ENCODE measurements around the gene NABP2.

The NABP2 gene

GRCh38 chr12:56220611-56221231 lies 3.4 kb upstream of the NABP2 start:
- H3K27ac ChIP-seq (ENCODE audit: low read length): peak overlapping the region; percentile 85
- DNase-seq: no peak

DNA sequence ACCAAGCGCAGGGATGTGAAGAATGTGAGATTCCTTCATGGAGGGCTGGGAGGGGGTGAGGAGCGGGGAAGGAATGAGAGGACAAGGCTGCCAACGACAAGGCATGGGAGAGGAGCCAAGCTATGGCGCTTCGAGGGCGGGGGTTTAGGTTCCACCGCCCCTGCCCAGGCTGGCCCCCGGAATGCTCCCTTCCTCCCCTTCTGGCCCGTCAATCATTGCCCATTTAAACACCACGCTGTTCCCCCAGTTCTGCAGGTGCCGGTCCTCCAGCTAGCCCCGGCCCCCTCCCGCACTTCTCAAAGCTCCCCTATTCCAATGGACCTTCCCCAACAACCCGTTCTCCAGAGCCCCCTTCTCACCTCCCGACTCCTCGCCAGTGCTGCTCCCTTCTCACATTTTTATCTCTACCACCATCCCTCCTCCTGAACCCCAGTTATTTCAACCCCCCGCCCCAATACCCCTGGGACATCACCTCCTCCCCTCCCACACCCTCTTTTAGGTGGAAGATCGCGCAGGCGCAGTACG lies 2.8 kb upstream of the NABP2 start:
- Histone ChIP-seq H3K27ac (ENCODE audit: low read length) (peak overlapping the region; percentile 85), H3K4me1 (ENCODE audit: insufficient read depth, low read length) (peaks cover 53% of the 10 kb centered on the region), H3K27me3 (ENCODE audit: insufficient read depth, low read length, poor library complexity) (no peaks in the 10 kb centered on the region), H3K79me2 (ENCODE audit: insufficient read depth, low read length) (peaks cover 58% of the 10 kb centered on the region), H2AFZ (ENCODE audit: low read depth, low read length) (peak overlapping the region; percentile 87), H3K4me2 (ENCODE audit: insufficient read depth, low read length) (peak overlapping the region; percentile 97), H3K9ac (ENCODE audit: low read depth, low read length) (peak overlapping the region; percentile 67), H4K20me1 (ENCODE audit: insufficient read depth, low read length) (peaks cover 6% of the 10 kb centered on the region; the same call in 1 of the 2 replicates), H3K36me3 (ENCODE audit: insufficient read depth, low read length) (peaks cover 19% of the 10 kb centered on the region), H3K9me3 (ENCODE audit: insufficient read depth, low read length, severe bottlenecking) (no peaks in the 10 kb centered on the region), H3K4me3 (ENCODE audit: low read depth in 1 of 2, low read length in 2 of 2) (peak overlapping the region; percentile 72 to 78)
- TF ChIP-seq CTCF (IDR thresholded peaks at IDR 0.05; ENCODE audit: borderline replicate concordance, extremely low read depth, low read length, poor library complexity, severe bottlenecking) (no peak), EZH2 (IDR thresholded peaks at IDR 0.05; ENCODE audit: borderline replicate concordance, low read depth, low read length, severe bottlenecking) (no peak)
- peak; percentile 15 for ATAC-seq (ENCODE audit: insufficient read depth, low read depth)
- no peak for DNase-seq

More at GRCh38 chr12:56220611-56221231, 3.4 kb upstream of the NABP2 start:
- peaks cover 48% of the 10 kb centered on the region for H3K4me1 ChIP-seq (ENCODE audit: insufficient read depth, low read length)
- TF ChIP-seq EZH2 (IDR thresholded peaks at IDR 0.05; ENCODE audit: borderline replicate concordance, low read depth, low read length, severe bottlenecking) (no peak), CTCF (IDR thresholded peaks at IDR 0.05; ENCODE audit: borderline replicate concordance, extremely low read depth, low read length, poor library complexity, severe bottlenecking) (no peak)
- no peak for ATAC-seq (ENCODE audit: insufficient read depth, low read depth)
- H3K9me3 ChIP-seq (ENCODE audit: insufficient read depth, low read length, severe bottlenecking): no peaks in the 10 kb centered on the region
- peak overlapping the region; percentile 97 for H3K4me2 ChIP-seq (ENCODE audit: insufficient read depth, low read length)
- H3K27me3 ChIP-seq (ENCODE audit: insufficient read depth, low read length, poor library complexity): no peaks in the 10 kb centered on the region
- peaks cover 6% of the 10 kb centered on the region; the same call in 1 of the 2 replicates for H4K20me1 ChIP-seq (ENCODE audit: insufficient read depth, low read length)
- H3K9ac ChIP-seq (ENCODE audit: low read depth, low read length): peak overlapping the region; percentile 67
- peaks cover 17% of the 10 kb centered on the region for H3K36me3 ChIP-seq (ENCODE audit: insufficient read depth, low read length)
- H3K79me2 ChIP-seq (ENCODE audit: insufficient read depth, low read length): peaks cover 54% of the 10 kb centered on the region
- H2AFZ ChIP-seq (ENCODE audit: low read depth, low read length): peak overlapping the region; percentile 87
- peak overlapping the region; percentile 72 to 78 for H3K4me3 ChIP-seq (ENCODE audit: low read depth in 1 of 2, low read length in 2 of 2)

- ATAC-seq (ENCODE audit: insufficient read depth, low read depth) (peak; percentile 77), DNase-seq (peak; percentile 93)
- TF ChIP-seq CTCF (IDR thresholded peaks at IDR 0.05; ENCODE audit: borderline replicate concordance, extremely low read depth, low read length, poor library complexity, severe bottlenecking) (peak; percentile 40), EZH2 (IDR thresholded peaks at IDR 0.05; ENCODE audit: borderline replicate concordance, low read depth, low read length, severe bottlenecking) (no peak)
- Histone ChIP-seq H3K9ac (ENCODE audit: low read depth, low read length) (peak within 1 kb of the TSS; percentile 67), H3K4me1 (ENCODE audit: insufficient read depth, low read length) (peaks cover 54% of the 10 kb centered on the region), H2AFZ (ENCODE audit: low read depth, low read length) (peak within 1 kb of the TSS; percentile 87), H3K36me3 (ENCODE audit: insufficient read depth, low read length) (peaks cover 15% of the 10 kb centered on the region), H3K9me3 (ENCODE audit: insufficient read depth, low read length, severe bottlenecking) (no peaks in the 10 kb centered on the region), H3K4me3 (ENCODE audit: low read depth in 1 of 2, low read length in 2 of 2) (peak within 1 kb of the TSS; percentile 72 to 78), H3K4me2 (ENCODE audit: insufficient read depth, low read length) (peak within 1 kb of the TSS; percentile 97), H3K27me3 (ENCODE audit: insufficient read depth, low read length, poor library complexity) (no peaks in the 10 kb centered on the region), H3K27ac (ENCODE audit: low read length) (peak within 1 kb of the TSS; percentile 85), H4K20me1 (ENCODE audit: insufficient read depth, low read length) (peaks cover 6% of the 10 kb centered on the region; the same call in 1 of the 2 replicates), H3K79me2 (ENCODE audit: insufficient read depth, low read length) (peaks cover 58% of the 10 kb centered on the region)
Observed at GRCh38 chr12:56221757-56222530, 2.2 kb upstream of the NABP2 start, which contains the start of gene RNF41. Gene RNF41 (minus strand): TSS chr12:56221922. CDS start chr12:56214047, 7,875 bp downstream.

All from DND-41 (cell line).